Astrocyte (in vitro differentiated cells and primary cell): ENCODE results near the gene PTGIS. TPM values are rescaled to one million over a fixed set of nuclear protein-coding genes. Genes with fewer than 3 reads are reported as not detected.

ENCODE experiments used
- DNase-seq: peaks from one replicate; pipeline ENCODE4 v3.0.0-alpha.2; 2010; ENCODE audit warnings: low read depth
- FAIRE-seq: peaks from 2 replicates; lab custom pipeline; 2011; peaks lifted over from hg19 to GRCh38; lab: Jason Lieb, UNC
- H2AFZ ChIP-seq: 2 replicates; pipeline ENCODE4 v1.6.0; 2012; ENCODE audit warnings: low read depth, low read length, inconsistent platforms
- H3K27ac ChIP-seq: 2 replicates; pipeline ENCODE4 v1.5.1; 2011; ENCODE audit warnings: low read depth, low read length, inconsistent platforms
- H3K27me3 ChIP-seq: 2 replicates; pipeline ENCODE4 v1.6.0; 2011; ENCODE audit warnings: low read length, inconsistent platforms; ENCODE audit not compliant: insufficient read depth
- H3K36me3 ChIP-seq: 2 replicates; pipeline ENCODE4 v1.5.1; 2011; ENCODE audit warnings: low read length, inconsistent platforms; ENCODE audit not compliant: insufficient read depth
- H3K4me1 ChIP-seq: 2 replicates; pipeline ENCODE4 v1.5.1; 2011; ENCODE audit warnings: low read length, inconsistent platforms; ENCODE audit not compliant: insufficient read depth
- H3K4me2 ChIP-seq: 2 replicates; pipeline ENCODE4 v1.6.0; 2012; ENCODE audit warnings: low read length, inconsistent platforms
- H3K4me3 ChIP-seq: 2 replicates; pipeline ENCODE4 v1.5.1; 2011; ENCODE audit warnings: low read depth, mild to moderate bottlenecking, low read length, inconsistent platforms; ENCODE audit not compliant: insufficient read depth
- H3K79me2 ChIP-seq: 2 replicates; pipeline ENCODE4 v1.6.0; 2012; ENCODE audit warnings: mild to moderate bottlenecking, low read length, inconsistent platforms; ENCODE audit not compliant: insufficient read depth
- H3K9ac ChIP-seq: 2 replicates; pipeline ENCODE4 v1.6.0; 2012; ENCODE audit warnings: mild to moderate bottlenecking, low read length, inconsistent platforms
- H3K9me3 ChIP-seq: 2 replicates; pipeline ENCODE4 v1.5.1; 2012; ENCODE audit warnings: low read depth, mild to moderate bottlenecking, low read length, inconsistent platforms; ENCODE audit not compliant: insufficient read depth
- H4K20me1 ChIP-seq: 2 replicates; pipeline ENCODE4 v1.6.0; 2012; ENCODE audit warnings: low read length, inconsistent platforms; ENCODE audit not compliant: insufficient read depth
- H3K27ac Mint-ChIP-seq: one replicate; pipeline ENCODE4 v1.8.0; 2021; ENCODE audit warnings: mild to moderate bottlenecking, mixed read lengths; ENCODE audit not compliant: unreplicated experiment
- H3K27me3 Mint-ChIP-seq: one replicate; pipeline ENCODE4 v1.8.0; 2021; ENCODE audit warnings: low read depth, mixed read lengths; ENCODE audit not compliant: unreplicated experiment
- H3K36me3 Mint-ChIP-seq: one replicate; pipeline ENCODE4 v1.8.0; 2021; ENCODE audit warnings: low read depth, mixed read lengths; ENCODE audit not compliant: unreplicated experiment
- H3K4me1 Mint-ChIP-seq: one replicate; pipeline ENCODE4 v1.8.0; 2021; ENCODE audit warnings: low read depth, mixed read lengths; ENCODE audit not compliant: unreplicated experiment
- H3K4me3 Mint-ChIP-seq: one replicate; pipeline ENCODE4 v1.8.0; 2021; ENCODE audit warnings: mild to moderate bottlenecking, moderate library complexity, mixed read lengths; ENCODE audit not compliant: unreplicated experiment
- H3K9me3 Mint-ChIP-seq: one replicate; pipeline ENCODE4 v1.8.0; 2021; ENCODE audit warnings: mild to moderate bottlenecking, mixed read lengths; ENCODE audit not compliant: unreplicated experiment
- CTCF ChIP-seq: IDR thresholded peaks from 2 replicates; pipeline ENCODE4 v1.5.1; 2011; ENCODE audit warnings: low read depth, mild to moderate bottlenecking, inconsistent platforms, low read length, moderate library complexity; ENCODE audit not compliant: insufficient read depth
- EZH2 ChIP-seq: IDR thresholded peaks from 2 replicates; pipeline ENCODE4 v1.6.1; 2012; ENCODE audit warnings: mild to moderate bottlenecking, low read length, inconsistent platforms; ENCODE audit not compliant: insufficient read depth
- total RNA-seq: library from RNA; stranded (reverse); gene quantifications from 2 replicates; pipeline ENCODE4 v1.2.1, GENCODE V29; 2021

Gene PTGIS
- total RNA-seq, 1 donor from 2014 or later, result 1.9 TPM

DNA sequence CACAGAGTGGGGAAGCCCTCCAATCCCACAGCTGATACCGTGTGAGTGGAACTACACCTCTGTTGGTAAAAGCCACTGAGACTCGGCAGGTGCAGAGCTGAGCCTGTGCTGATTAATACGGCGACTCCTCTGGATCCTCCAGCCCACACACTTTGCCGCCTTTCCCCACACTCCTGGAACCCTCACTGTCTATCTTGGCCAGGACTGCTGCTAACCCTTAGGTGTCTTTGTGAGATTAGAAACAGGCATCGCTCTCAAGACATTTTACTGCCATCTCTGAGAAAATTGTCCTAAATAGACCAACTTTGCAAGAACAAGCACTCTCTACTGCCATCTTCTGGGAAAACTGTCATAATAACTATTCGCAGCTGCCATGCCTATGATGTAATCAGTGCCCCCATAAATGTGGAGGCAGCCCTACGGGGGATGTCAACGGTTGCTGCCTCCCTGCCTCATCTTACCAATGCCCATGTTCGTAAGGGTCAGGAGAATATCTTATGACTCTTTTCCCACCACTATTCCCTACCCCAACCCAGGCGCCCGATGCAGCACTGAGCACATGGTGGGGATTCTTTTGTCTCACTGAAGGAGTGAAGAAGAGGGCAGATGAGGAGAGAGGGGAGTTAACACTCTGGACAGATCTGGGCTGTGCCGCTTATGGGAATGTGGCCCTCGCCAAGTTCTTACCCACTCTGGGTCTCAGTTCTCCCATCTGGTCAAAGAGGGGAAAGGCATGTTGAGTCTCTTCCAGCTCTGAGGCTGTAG, 59.3 kb downstream of the PTGIS start:
- no peak for TF ChIP-seq EZH2
- TF ChIP-seq CTCF, result peak; percentile 66
- Mint-ChIP-seq H3K27ac (no peak overlapping the region), H3K4me3 (no peak overlapping the region), H3K27me3 (peaks cover 11% of the 10 kb centered on the region), H3K9me3 (peaks cover 1% of the 10 kb centered on the region), H3K36me3 (no peaks in the 10 kb centered on the region), H3K4me1 (peaks cover 14% of the 10 kb centered on the region)
- Histone ChIP-seq H3K9ac (no peak overlapping the region), H2AFZ (no peak overlapping the region), H3K27me3 (peaks cover 18% of the 10 kb centered on the region), H3K27ac (no peak overlapping the region), H4K20me1 (peaks cover 8% of the 10 kb centered on the region), H3K4me1 (peaks cover 18% of the 10 kb centered on the region), H3K9me3 (no peaks in the 10 kb centered on the region), H3K4me2 (no peak overlapping the region), H3K79me2 (no peaks in the 10 kb centered on the region), H3K36me3 (no peaks in the 10 kb centered on the region), H3K4me3 (no peak overlapping the region)
- DNase-seq (peak; percentile 24), FAIRE-seq (peak; percentile 49)

- H3K9me3 ChIP-seq, result no peaks in the 10 kb centered on the region
- H3K27me3 ChIP-seq, result peaks cover 22% of the 10 kb centered on the region
- Mint-ChIP-seq H3K27me3 (peaks cover 9% of the 10 kb centered on the region), H3K4me3 (no peak overlapping the region), H3K27ac (no peak overlapping the region), H3K4me1 (peaks cover 14% of the 10 kb centered on the region), H3K9me3 (no peaks in the 10 kb centered on the region), H3K36me3 (no peaks in the 10 kb centered on the region)
- DNase-seq (no peak), FAIRE-seq (no peak)
- H3K9ac ChIP-seq, result no peak overlapping the region
- TF ChIP-seq CTCF (no peak), EZH2 (no peak)
- no peaks in the 10 kb centered on the region for H3K79me2 ChIP-seq
- H3K36me3 ChIP-seq, result no peaks in the 10 kb centered on the region
- no peak overlapping the region for H3K4me3 ChIP-seq
- H3K4me1 ChIP-seq, result peaks cover 18% of the 10 kb centered on the region
- no peak overlapping the region for H2AFZ ChIP-seq
- no peak overlapping the region for H3K27ac ChIP-seq
- H4K20me1 ChIP-seq, result peaks cover 8% of the 10 kb centered on the region
- H3K4me2 ChIP-seq, result no peak overlapping the region
These were observed 60.0 kb downstream of the PTGIS start for GRCh38 chr20:49507741-49508434.
